SK-N-SH (cell line): Measurements from ENCODE around the gene LRRC56. TPM values are rescaled to one million over a fixed set of nuclear protein-coding genes. Genes with fewer than 3 reads are reported as not detected.

Experiments
- CTCF ChIA-PET: fragments of 300-600, 350-600 bp; formaldehyde crosslinking; extraction: SDS; loops from one replicate; lab custom pipeline; 2021; lab: Yijun Ruan, JAX
- POLR2A ChIA-PET: fragments of 350-600 bp; sonication (Branson Sonifier 250); formaldehyde crosslinking; extraction: SDS; loops from one replicate; lab custom pipeline; 2020; ENCODE audit warnings: antibody characterized with exemption, inconsistent platforms; lab: Yijun Ruan, JAX
- DNase-seq: peaks from one replicate; pipeline ENCODE4 v3.0.0; 2012
- H2AFZ ChIP-seq: fragments of 200-600 bp; sonication (generic); 2 replicates; pipeline ENCODE4 v1.8.1; 2016; ENCODE audit warnings: antibody characterized with exemption, mild to moderate bottlenecking, low read depth
- H3F3A ChIP-seq: fragments of 200-600 bp; sonication (generic); replicated peaks from 2 replicates; pipeline ENCODE3; 2016; ENCODE audit warnings: antibody characterized with exemption, mild to moderate bottlenecking; ENCODE audit not compliant: insufficient read depth
- H3K27ac ChIP-seq, 2 experiments: fragments of 200-500 bp in 1 of 2; fragments of 200-600 bp in 1 of 2; sonication (Bioruptor generic) in 1 of 2; sonication (generic), shearing (Covaris generic) in 1 of 2; 2 replicates each; pipeline versions ENCODE4 v1.5.1 to v1.6.1; 2014 to 2016; ENCODE audit warnings: low read depth in 2 of 2, inconsistent platforms in 1 of 2, low read length in 1 of 2, mild to moderate bottlenecking in 1 of 2, mixed read lengths in 1 of 2
- H3K27me3 ChIP-seq: fragments of 200-600 bp; sonication (generic), shearing (Covaris generic); 2 replicates; pipeline ENCODE4 v1.6.1; 2016; ENCODE audit warnings: mixed run types; ENCODE audit not compliant: insufficient read depth
- H3K36me3 ChIP-seq, 2 experiments: fragments of 200-500 bp in 1 of 2; fragments of 200-600 bp in 1 of 2; sonication (Bioruptor generic) in 1 of 2; sonication (generic) in 1 of 2; replicated peaks in 1 of 2; 2 replicates each; pipeline versions ENCODE3 to v1.5.1; 2014 to 2016; ENCODE audit warnings: low read length in 1 of 2, mild to moderate bottlenecking in 1 of 2; ENCODE audit not compliant: insufficient read depth in 2 of 2, control insufficient read depth in 1 of 2
- H3K4me1 ChIP-seq, 2 experiments: fragments of 200-500 bp in 1 of 2; fragments of 200-600 bp in 1 of 2; sonication (Bioruptor generic) in 1 of 2; sonication (generic), shearing (Covaris generic) in 1 of 2; 2 replicates each; pipeline versions ENCODE4 v1.5.1 to v1.6.1; 2014 to 2016; ENCODE audit warnings: low read depth in 1 of 2, low read length in 1 of 2, mixed run types in 1 of 2; ENCODE audit not compliant: insufficient read depth in 2 of 2, control insufficient read depth in 1 of 2
- H3K4me2 ChIP-seq: fragments of 200-600 bp; sonication (generic), shearing (Covaris generic); 2 replicates; pipeline ENCODE4 v1.6.1; 2017; ENCODE audit warnings: mixed run types
- H3K4me3 ChIP-seq, 2 experiments: fragments of 200-500 bp in 1 of 2; fragments of 200-600 bp in 1 of 2; sonication (Bioruptor generic) in 1 of 2; sonication (generic), shearing (Covaris generic) in 1 of 2; 2 replicates each; pipeline versions ENCODE4 v1.5.1 to v1.8.1; 2014 to 2016; ENCODE audit warnings: low read depth in 2 of 2, inconsistent platforms in 1 of 2, low read length in 1 of 2, mild to moderate bottlenecking in 1 of 2, mixed read lengths in 1 of 2, moderate library complexity in 1 of 2
- H3K79me2 ChIP-seq: fragments of 200-600 bp; sonication (generic); 2 replicates; pipeline ENCODE4 v1.8.1; 2017; ENCODE audit warnings: mild to moderate bottlenecking; ENCODE audit not compliant: insufficient read depth
- H3K9ac ChIP-seq: fragments of 200-600 bp; sonication (generic); 2 replicates; pipeline ENCODE4 v1.6.1; 2017; ENCODE audit warnings: mixed run types
- H3K9me2 ChIP-seq: fragments of 200-600 bp; sonication (generic); 2 replicates; pipeline ENCODE4 v1.6.1; 2017; ENCODE audit warnings: mixed run types
- H3K9me3 ChIP-seq: fragments of 200-600 bp; sonication (generic); 2 replicates; pipeline ENCODE4 v1.6.1; 2017; ENCODE audit warnings: mixed run types, mild to moderate bottlenecking, moderate library complexity
- H4K20me1 ChIP-seq: fragments of 200-600 bp; sonication (generic); 2 replicates; pipeline ENCODE4 v1.6.1; 2017; ENCODE audit warnings: mild to moderate bottlenecking, mixed run types; ENCODE audit not compliant: insufficient read depth
- CHD2 ChIP-seq: fragments of 150-350 bp; IDR thresholded peaks from 2 replicates; pipeline ENCODE4 v1.6.1; 2018; ENCODE audit warnings: low read length; ENCODE audit not compliant: partially characterized antibody
- ELF1 ChIP-seq: IDR thresholded peaks from 2 replicates; pipeline ENCODE4 v1.4.0; 2012
- EP300 ChIP-seq, 2 experiments: IDR thresholded peaks; 2 replicates each; pipeline versions ENCODE4 v1.4.0 to v1.6.1; 2012; ENCODE audit warnings: borderline replicate concordance in 1 of 2, low read depth in 1 of 2, low read length in 1 of 2
- EZH2phosphoT487 ChIP-seq: fragments of 200-600 bp; sonication (generic); IDR thresholded peaks from 2 replicates; pipeline ENCODE4 v1.6.1; 2017; ENCODE audit warnings: low read depth, mixed run types, mild to moderate bottlenecking, antibody characterized with exemption, moderate library complexity, borderline replicate concordance
- IRF3 ChIP-seq: fragments of 150-350 bp; IDR thresholded peaks from 2 replicates; pipeline ENCODE4 v1.6.1; 2016; ENCODE audit warnings: mild to moderate bottlenecking, low read depth, low read length
- JUND ChIP-seq: IDR thresholded peaks from 2 replicates; pipeline ENCODE4 v1.4.0; 2012
- NFIC ChIP-seq: IDR thresholded peaks from 2 replicates; pipeline ENCODE4 v1.4.0; 2012; ENCODE audit warnings: borderline replicate concordance
- NRF1 ChIP-seq: IDR thresholded peaks from 2 replicates; pipeline ENCODE4 v1.6.1; 2012; ENCODE audit warnings: low read depth, mild to moderate bottlenecking, low read length
- RAD21 ChIP-seq: IDR thresholded peaks from 2 replicates; pipeline ENCODE4 v1.6.1; 2012; ENCODE audit warnings: mild to moderate bottlenecking, low read length
- RCOR1 ChIP-seq: fragments of 150-350 bp; IDR thresholded peaks from 2 replicates; pipeline ENCODE4 v1.6.1; 2017; ENCODE audit warnings: antibody characterized with exemption, low read length
- REST ChIP-seq: IDR thresholded peaks from 2 replicates; pipeline ENCODE4 v1.6.1; 2012; ENCODE audit warnings: mild to moderate bottlenecking, low read depth, low read length, moderate library complexity
- RFX5 ChIP-seq: IDR thresholded peaks from 2 replicates; pipeline ENCODE4 v1.6.1; 2012; ENCODE audit warnings: mild to moderate bottlenecking, improper control_type of control experiment, low read length
- RXRA ChIP-seq: IDR thresholded peaks from 2 replicates; pipeline ENCODE4 v1.4.0; 2012; ENCODE audit warnings: low read depth, mild to moderate bottlenecking, borderline replicate concordance
- TAF1 ChIP-seq: IDR thresholded peaks from 2 replicates; pipeline ENCODE4 v1.6.1; 2012; ENCODE audit warnings: low read depth, mild to moderate bottlenecking, low read length, moderate library complexity, borderline replicate concordance
- TEAD4 ChIP-seq: IDR thresholded peaks from 2 replicates; pipeline ENCODE4 v1.4.0; 2012; ENCODE audit warnings: mild to moderate bottlenecking, borderline replicate concordance; ENCODE audit not compliant: insufficient read depth
- YY1 ChIP-seq: IDR thresholded peaks from 2 replicates; pipeline ENCODE4 v1.4.0; 2012; ENCODE audit warnings: low read depth, mild to moderate bottlenecking
- ZBTB33 ChIP-seq: IDR thresholded peaks from 2 replicates; pipeline ENCODE4 v1.4.0; 2012; ENCODE audit warnings: low read depth, borderline replicate concordance
- WGBS: methylation state at CpG from one replicate; pipeline ENCODE4 v1.1.6; 2017; ENCODE audit warnings: low lambda C conversion rate; 5-methylcytosine and 5-hydroxymethylcytosine counted together
- polyA plus RNA-seq, 3 experiments: library from polyadenylated mRNA; depleted of rRNA; stranded (reverse); fragments of >200 nt; gene quantifications; 2 replicates each; pipeline ENCODE4 v1.2.3, GENCODE V29; 2012
- TF ChIP-seq, protein P1 (sequence below): IDR thresholded peaks from 2 replicates; pipeline ENCODE4; 2012
- TF ChIP-seq, protein P2 (sequence below): IDR thresholded peaks from 2 replicates; pipeline ENCODE4 v1.4.0; 2012; ENCODE audit warnings: low read depth
- TF ChIP-seq, protein P3 (sequence below): fragments of 150-350 bp; IDR thresholded peaks from 2 replicates; pipeline ENCODE4 v1.6.1; 2017; ENCODE audit warnings: antibody characterized with exemption, low read length, low read depth, borderline replicate concordance

LRRC56 gene
- polyA plus RNA-seq, 1 of the 3 experiments (the other 2 are of a cell fraction): 1.2 TPM

DNA sequence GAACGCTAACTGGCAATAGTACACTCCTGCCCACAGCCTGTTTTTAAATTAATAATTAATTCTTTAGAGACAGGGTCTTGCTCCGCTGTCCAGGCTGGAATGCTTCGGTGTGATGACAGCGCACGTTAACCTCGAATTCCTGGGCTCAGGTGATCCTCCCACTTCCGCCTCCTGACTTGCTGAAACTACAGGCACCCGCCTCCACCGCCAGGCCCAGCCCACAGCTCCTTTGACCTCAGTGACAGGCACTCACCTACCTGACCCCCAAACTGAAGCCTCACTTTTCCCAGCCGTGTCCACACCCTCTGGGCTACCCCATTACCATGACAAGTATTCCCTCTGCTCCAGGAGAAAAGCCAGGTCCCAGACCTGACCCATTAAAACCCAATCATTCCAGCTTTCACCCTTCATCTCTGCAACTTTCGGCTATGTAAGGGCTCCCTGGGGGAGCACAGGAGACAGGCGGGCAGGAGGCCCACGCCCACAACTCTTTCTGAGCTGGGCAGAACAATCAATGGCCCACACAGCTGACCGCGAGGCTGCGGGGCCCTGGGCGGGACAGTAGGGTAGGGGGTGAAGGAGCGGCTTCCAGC lies 22.5 kb downstream of the LRRC56 start:
- TF ChIP-seq CHD2 (no peak), RXRA (no peak), TAF1 (no peak), ZBTB33 (no peak), IRF3 (no peak), RAD21 (no peak), YY1 (no peak), ELF1 (no peak), TEAD4 (no peak), NFIC (no peak), NRF1 (no peak), EZH2phosphoT487 (no peak), RCOR1 (no peak), REST (no peak), JUND (no peak), EP300 (IDR thresholded peaks at IDR 0.05; ENCODE audit: borderline replicate concordance in 1 of 2, low read depth in 1 of 2, low read length in 1 of 2) (no peak), RFX5 (no peak)
- TF ChIP-seq, protein P1, sequence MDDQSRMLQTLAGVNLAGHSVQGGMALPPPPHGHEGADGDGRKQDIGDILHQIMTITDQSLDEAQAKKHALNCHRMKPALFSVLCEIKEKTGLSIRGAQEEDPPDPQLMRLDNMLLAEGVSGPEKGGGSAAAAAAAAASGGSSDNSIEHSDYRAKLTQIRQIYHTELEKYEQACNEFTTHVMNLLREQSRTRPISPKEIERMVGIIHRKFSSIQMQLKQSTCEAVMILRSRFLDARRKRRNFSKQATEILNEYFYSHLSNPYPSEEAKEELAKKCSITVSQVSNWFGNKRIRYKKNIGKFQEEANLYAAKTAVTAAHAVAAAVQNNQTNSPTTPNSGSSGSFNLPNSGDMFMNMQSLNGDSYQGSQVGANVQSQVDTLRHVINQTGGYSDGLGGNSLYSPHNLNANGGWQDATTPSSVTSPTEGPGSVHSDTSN: no peak
- TF ChIP-seq, protein P2, sequence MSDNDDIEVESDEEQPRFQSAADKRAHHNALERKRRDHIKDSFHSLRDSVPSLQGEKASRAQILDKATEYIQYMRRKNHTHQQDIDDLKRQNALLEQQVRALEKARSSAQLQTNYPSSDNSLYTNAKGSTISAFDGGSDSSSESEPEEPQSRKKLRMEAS: no peak
- TF ChIP-seq, protein P3, sequence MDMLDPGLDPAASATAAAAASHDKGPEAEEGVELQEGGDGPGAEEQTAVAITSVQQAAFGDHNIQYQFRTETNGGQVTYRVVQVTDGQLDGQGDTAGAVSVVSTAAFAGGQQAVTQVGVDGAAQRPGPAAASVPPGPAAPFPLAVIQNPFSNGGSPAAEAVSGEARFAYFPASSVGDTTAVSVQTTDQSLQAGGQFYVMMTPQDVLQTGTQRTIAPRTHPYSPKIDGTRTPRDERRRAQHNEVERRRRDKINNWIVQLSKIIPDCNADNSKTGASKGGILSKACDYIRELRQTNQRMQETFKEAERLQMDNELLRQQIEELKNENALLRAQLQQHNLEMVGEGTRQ: no peak
- Histone ChIP-seq H4K20me1 (no peaks in the 10 kb centered on the region), H3K36me3 (no peaks in the 10 kb centered on the region), H3K79me2 (no peaks in the 10 kb centered on the region; the same call in 1 of the 2 replicates), H3K4me1 (peaks cover 4 to 22% of the 10 kb centered on the region in 2 experiments; a peak in 2 of 4 replicates), H3K4me3 (peak overlapping the region; percentile 58 to 63), H3K9me3 (no peaks in the 10 kb centered on the region), H3F3A (no peaks in the 10 kb centered on the region), H3K4me2 (peak overlapping the region; percentile 84), H2AFZ (0 out of 2 replicates have a peak overlapping the region, but pooled peaks have one; percentile 74), H3K9me2 (no peaks in the 10 kb centered on the region), H3K27me3 (peaks cover 11% of the 10 kb centered on the region), H3K9ac (peak overlapping the region; percentile 55; the same call in 1 of the 2 replicates), H3K27ac (peak overlapping the region in 1 of 2 experiments; percentile 82; a peak in 1 of 4 replicates)
- DNase-seq: no peak
- ChIA-PET POLR2A (interaction anchor here (0.7 to 1.5 kb wide), 2 partner anchors 16 to 54 kb away, joined by 3 read pairs; no protein-coding TSS in a partner anchor), CTCF (interaction anchor here (0.8 to 1.5 kb wide), 3 partner anchors 41 to 164 kb away, joined by 3 to 7 read pairs (median 3); no protein-coding TSS in a partner anchor)
- 93% methylated on average over 16 of the region's 18 CpGs for WGBS
